WTC11 (cell line): ENCODE results near the gene PDLIM4.

Experiments
- CTCF ChIP-seq: fragments of 200-600 bp; IDR thresholded peaks from 2 replicates; pipeline ENCODE4 v1.8.0; 2022; ENCODE audit warnings: antibody characterized with exemption
- FOXJ3 ChIP-seq: sonication (generic); formaldehyde crosslinking; IDR thresholded peaks from 2 replicates; pipeline ENCODE4 v1.9.0; 2021; ENCODE audit warnings: missing genetic modification reagents, mild to moderate bottlenecking, borderline replicate concordance
- FOXP4 ChIP-seq: sonication (generic); formaldehyde crosslinking; IDR thresholded peaks from 2 replicates; pipeline ENCODE4 v1.8.0; 2022; ENCODE audit warnings: mild to moderate bottlenecking, missing genetic modification reagents
- NR2C2 ChIP-seq: sonication (generic); formaldehyde crosslinking; IDR thresholded peaks from 2 replicates; pipeline ENCODE4 v1.8.0; 2022; ENCODE audit warnings: mild to moderate bottlenecking, missing genetic modification reagents
- SP1 ChIP-seq: sonication (generic); formaldehyde crosslinking; conservative IDR thresholded peaks from 2 replicates; pipeline ENCODE4 v1.8.1; 2022; ENCODE audit warnings: missing genetic modification reagents
- ZSCAN18 ChIP-seq: fragments of 250-450 bp; sonication (Bioruptor Pico); IDR thresholded peaks from 2 replicates; pipeline ENCODE4 v2.1.2; 2022; ENCODE audit warnings: mild to moderate bottlenecking, moderate library complexity
- TF ChIP-seq, protein P1 (sequence below): sonication (generic); formaldehyde crosslinking; IDR thresholded peaks from 2 replicates; pipeline ENCODE4 v1.8.1; 2023; ENCODE audit warnings: mild to moderate bottlenecking, missing genetic modification reagents

DNA sequence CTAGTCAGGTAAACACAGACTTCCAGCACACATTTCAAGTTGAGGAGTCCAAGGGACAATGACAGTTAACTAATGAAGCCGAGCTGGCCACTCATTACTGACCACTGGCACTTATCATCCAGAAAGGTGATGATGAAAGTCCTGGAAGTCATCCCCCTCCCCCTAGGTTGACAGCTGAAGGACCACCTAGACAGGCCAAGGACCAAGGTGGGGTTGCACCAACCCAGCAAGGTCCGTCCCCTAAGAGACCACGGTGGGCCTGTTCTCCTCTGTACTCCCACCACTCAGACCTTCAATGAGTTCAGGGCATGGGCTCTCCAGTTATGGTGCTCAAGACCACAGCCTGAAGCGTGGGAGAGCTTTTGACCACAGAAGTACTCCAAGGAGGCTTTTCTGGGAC is 43.0 kb upstream of the PDLIM4 start:
- no peak for TF ChIP-seq CTCF
- TF ChIP-seq SP1 (CRISPR knock-in tag), result no peak
- no peak for TF ChIP-seq FOXP4 (CRISPR knock-in tag)
- TF ChIP-seq FOXJ3 (CRISPR knock-in tag), result no peak
- no peak for TF ChIP-seq NR2C2
- TF ChIP-seq ZSCAN18 (CRISPR knock-in tag), result no peak
- TF ChIP-seq, protein P1, sequence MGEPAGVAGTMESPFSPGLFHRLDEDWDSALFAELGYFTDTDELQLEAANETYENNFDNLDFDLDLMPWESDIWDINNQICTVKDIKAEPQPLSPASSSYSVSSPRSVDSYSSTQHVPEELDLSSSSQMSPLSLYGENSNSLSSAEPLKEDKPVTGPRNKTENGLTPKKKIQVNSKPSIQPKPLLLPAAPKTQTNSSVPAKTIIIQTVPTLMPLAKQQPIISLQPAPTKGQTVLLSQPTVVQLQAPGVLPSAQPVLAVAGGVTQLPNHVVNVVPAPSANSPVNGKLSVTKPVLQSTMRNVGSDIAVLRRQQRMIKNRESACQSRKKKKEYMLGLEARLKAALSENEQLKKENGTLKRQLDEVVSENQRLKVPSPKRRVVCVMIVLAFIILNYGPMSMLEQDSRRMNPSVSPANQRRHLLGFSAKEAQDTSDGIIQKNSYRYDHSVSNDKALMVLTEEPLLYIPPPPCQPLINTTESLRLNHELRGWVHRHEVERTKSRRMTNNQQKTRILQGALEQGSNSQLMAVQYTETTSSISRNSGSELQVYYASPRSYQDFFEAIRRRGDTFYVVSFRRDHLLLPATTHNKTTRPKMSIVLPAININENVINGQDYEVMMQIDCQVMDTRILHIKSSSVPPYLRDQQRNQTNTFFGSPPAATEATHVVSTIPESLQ (CRISPR knock-in tag), result no peak
